Spleen (tissue), 11 donors: ENCODE measurements around the gene HLA-DQB2. TPM values are rescaled to one million over a fixed set of nuclear protein-coding genes. Genes with fewer than 3 reads are reported as not detected.

Experiments used
- DNase-seq: peaks from one replicate; pipeline ENCODE4 v3.0.0-alpha.2; 2020
- H3K27ac ChIP-seq, 8 donors: fragments of 200-600 bp; sonication (generic) in 7 of 8; 1 replicate in 4 of 8; 2 replicates in 4 of 8; pipeline versions ENCODE4 v1.5.0 to v1.8.0; 2016 to 2021; ENCODE audit warnings: inconsistent platforms in 4 of 8, mild to moderate bottlenecking in 4 of 8, moderate library complexity in 1 of 8
- H3K27me3 ChIP-seq, 7 donors: fragments of 200-600 bp; sonication (generic) in 6 of 7; replicated peaks in 1 of 7; 1 replicate in 4 of 7; 2 replicates in 3 of 7; pipeline versions ENCODE4 v1.5.0 to v1.8.0; 2016 to 2021; ENCODE audit warnings: inconsistent platforms in 3 of 7, mild to moderate bottlenecking in 1 of 7
- H3K36me3 ChIP-seq, 6 donors: fragments of 200-600 bp; sonication (generic) in 5 of 6; 1 replicate in 4 of 6; 2 replicates in 2 of 6; pipeline versions ENCODE4 v1.5.0 to v1.8.0; 2016 to 2021; ENCODE audit warnings: inconsistent platforms in 2 of 6
- H3K4me1 ChIP-seq, 6 donors: fragments of 200-600 bp; sonication (generic) in 5 of 6; 1 replicate in 3 of 6; 2 replicates in 3 of 6; pipeline versions ENCODE4 v1.5.0 to v1.8.0; 2016 to 2021; ENCODE audit warnings: inconsistent platforms in 3 of 6
- H3K4me3 ChIP-seq, 8 donors: fragments of 200-600 bp; sonication (generic) in 7 of 8; 1 replicate in 4 of 8; 2 replicates in 4 of 8; pipeline versions ENCODE4 v1.5.0 to v1.8.0; 2016 to 2021; ENCODE audit warnings: inconsistent platforms in 4 of 8, mild to moderate bottlenecking in 4 of 8, moderate library complexity in 2 of 8
- H3K9me3 ChIP-seq, 8 donors: fragments of 200-600 bp; sonication (generic) in 7 of 8; 1 replicate in 4 of 8; 2 replicates in 4 of 8; pipeline versions ENCODE4 v1.5.0 to v1.8.0; 2016 to 2021; ENCODE audit warnings: inconsistent platforms in 4 of 8
- POLR2A ChIP-seq, 3 donors: fragments of 450-650 bp; IDR thresholded peaks; one replicate each; pipeline ENCODE4 v1.5.1; 2017; ENCODE audit warnings: antibody characterized with exemption in 3 of 3, mild to moderate bottlenecking in 1 of 3
- POLR2AphosphoS5 ChIP-seq, 3 donors: sonication (generic); formaldehyde crosslinking; IDR thresholded peaks; one replicate each; pipeline ENCODE4 v1.5.1; 2017; ENCODE audit warnings: antibody characterized with exemption in 3 of 3
- WGBS, 5 donors: extraction: QIAGEN DNeasy Blood & Tissue Kit in 3 of 5; methylation state at CpG; one replicate each; pipeline versions ENCODE4 v1.1.5 to v1.1.7; 2013 to 2018; 5-methylcytosine and 5-hydroxymethylcytosine counted together
- intact Hi-C: fragments of 100-400 bp; cut with DNase I; formaldehyde crosslinking; loops from one replicate; pipeline ENCODE4 v1.15.0; 2023; ENCODE audit warnings: low total_unique reads
- polyA plus RNA-seq, 3 donors: library from polyadenylated mRNA; stranded (reverse); fragments of 200-250 nt; gene quantifications; one replicate each; pipeline ENCODE4 v1.2.1, GENCODE V29; 2013
- total RNA-seq, 7 donors: library from RNA; depleted of rRNA in 3 of 7; stranded (reverse); fragments of >200 nt in 3 of 7; fragmentation: NEBNext Ultra II Directional in 4 of 7; extraction: Animal tissue kit (Norgen Biotek cat#: 25700) in 4 of 7; gene quantifications; one replicate each; pipeline versions ENCODE4 v1.1.0 to v1.2.1, GENCODE V29; 2016 to 2021
- TF ChIP-seq, protein P1 (sequence below), 11 experiments: fragments of 200-600 bp in 7 of 11; fragments of 450-650 bp in 4 of 11; sonication (generic) in 4 of 11; IDR thresholded peaks in 8 of 11; conservative IDR thresholded peaks in 3 of 11; 1 replicate in 7 of 11; 2 replicates in 4 of 11; pipeline versions ENCODE4 v1.4.0 to v1.8.0; 2016 to 2021; ENCODE audit warnings: antibody characterized with exemption in 11 of 11, inconsistent platforms in 4 of 11, mild to moderate bottlenecking in 1 of 11
- donor health status: healthy with polysubstance abuse.
- donor health status: DM: no; HTN: no; CAD: no; lungs with moderate emphysema.
- donor health status: DM: no; HTN: no; CAD: no.
- donor health status: Bipolar disorder and iron deficiency.
- donor health status: healthy.
- donor health status: DM: no; HTN: no; CAD: no.
- donor health status: DM: yes; HTN: yes; CAD: no.

Gene HLA-DQB2
- total and polyA plus RNA-seq, 10 donors = 0.88 to 72.6 (median 5.8) TPM; not detected in 2

DNA sequence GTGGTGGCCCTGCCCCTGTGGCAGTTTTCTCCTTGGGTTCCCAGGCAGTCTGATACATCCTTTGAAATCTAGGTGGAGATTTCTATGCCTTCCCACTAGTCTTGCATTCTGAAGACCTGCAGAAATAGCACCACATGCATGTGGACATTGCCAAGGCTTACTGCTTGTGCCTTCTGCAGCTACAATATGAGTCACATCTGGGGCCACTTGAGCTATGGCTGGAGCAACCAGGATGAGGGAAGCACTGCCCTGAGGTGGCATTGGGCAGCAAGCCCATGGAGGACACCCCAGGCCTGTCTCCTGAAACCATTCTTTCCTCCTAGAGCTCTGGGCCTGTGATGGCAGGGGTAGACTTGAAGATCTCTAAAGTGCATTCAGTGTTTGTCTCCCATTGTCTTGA, 15.7 kb upstream of the HLA-DQB2 start:
- no peaks in the 10 kb centered on the region for H3K36me3 ChIP-seq
- H3K4me3 ChIP-seq = no peak overlapping the region
- TF ChIP-seq POLR2AphosphoS5 (IDR thresholded peaks at IDR 0.05) = no peak
- no peak for DNase-seq
- no peaks in the 10 kb centered on the region for H3K27me3 ChIP-seq
- H3K4me1 ChIP-seq = peaks cover 0 to 4% (median 0%) of the 10 kb centered on the region in 6 donors
- peaks cover 0 to 10% (median 0%) of the 10 kb centered on the region in 8 donors for H3K9me3 ChIP-seq
- H3K27ac ChIP-seq = no peak overlapping the region
- intact Hi-C loops = loop anchor here (10.0 kb wide), 1 partner anchor 64 kb away; no protein-coding TSS in a partner anchor

DNA sequence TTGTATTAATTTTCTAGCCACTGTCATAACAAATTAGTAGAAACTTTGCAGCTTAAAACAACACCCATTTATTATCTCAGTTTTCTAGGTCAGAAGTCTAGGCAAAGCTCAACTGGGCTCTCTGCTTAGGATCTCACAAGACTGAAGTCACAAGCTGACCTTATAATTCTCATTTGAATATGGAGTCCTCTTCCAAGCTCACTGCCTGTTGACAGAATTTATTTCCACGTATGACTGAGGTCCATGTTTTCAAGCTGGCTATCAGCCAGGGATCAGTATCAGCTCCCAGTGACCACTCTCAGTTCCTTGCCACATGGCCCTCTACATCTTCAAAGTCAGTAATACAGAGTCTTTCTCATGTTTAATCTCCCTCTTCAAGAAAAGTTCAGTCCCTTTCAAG, 11.7 kb upstream of the HLA-DQB2 start:
- peaks cover 0 to 16% (median 0%) of the 10 kb centered on the region in 7 donors for H3K27me3 ChIP-seq
- no peaks in the 10 kb centered on the region for H3K36me3 ChIP-seq
- TF ChIP-seq, protein P1, sequence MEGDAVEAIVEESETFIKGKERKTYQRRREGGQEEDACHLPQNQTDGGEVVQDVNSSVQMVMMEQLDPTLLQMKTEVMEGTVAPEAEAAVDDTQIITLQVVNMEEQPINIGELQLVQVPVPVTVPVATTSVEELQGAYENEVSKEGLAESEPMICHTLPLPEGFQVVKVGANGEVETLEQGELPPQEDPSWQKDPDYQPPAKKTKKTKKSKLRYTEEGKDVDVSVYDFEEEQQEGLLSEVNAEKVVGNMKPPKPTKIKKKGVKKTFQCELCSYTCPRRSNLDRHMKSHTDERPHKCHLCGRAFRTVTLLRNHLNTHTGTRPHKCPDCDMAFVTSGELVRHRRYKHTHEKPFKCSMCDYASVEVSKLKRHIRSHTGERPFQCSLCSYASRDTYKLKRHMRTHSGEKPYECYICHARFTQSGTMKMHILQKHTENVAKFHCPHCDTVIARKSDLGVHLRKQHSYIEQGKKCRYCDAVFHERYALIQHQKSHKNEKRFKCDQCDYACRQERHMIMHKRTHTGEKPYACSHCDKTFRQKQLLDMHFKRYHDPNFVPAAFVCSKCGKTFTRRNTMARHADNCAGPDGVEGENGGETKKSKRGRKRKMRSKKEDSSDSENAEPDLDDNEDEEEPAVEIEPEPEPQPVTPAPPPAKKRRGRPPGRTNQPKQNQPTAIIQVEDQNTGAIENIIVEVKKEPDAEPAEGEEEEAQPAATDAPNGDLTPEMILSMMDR (IDR thresholded peaks at IDR 0.05 in 8 of 11, conservative IDR thresholded peaks at IDR 0.05 in 3 of 11) = no peak
- TF ChIP-seq POLR2A (IDR thresholded peaks at IDR 0.05) (no peak), POLR2AphosphoS5 (IDR thresholded peaks at IDR 0.05) (no peak)
- no peaks in the 10 kb centered on the region for H3K4me1 ChIP-seq
- 29 to 74% (median 62%) methylated on average over 1 of the region's 1 CpG for WGBS, 5 donors
- H3K9me3 ChIP-seq = no peaks in the 10 kb centered on the region
- H3K27ac ChIP-seq = no peak overlapping the region
- intact Hi-C loops = loop anchor here (10.0 kb wide), 1 partner anchor 60 kb away; no protein-coding TSS in a partner anchor
- H3K4me3 ChIP-seq = no peak overlapping the region
- no peak for DNase-seq

DNA sequence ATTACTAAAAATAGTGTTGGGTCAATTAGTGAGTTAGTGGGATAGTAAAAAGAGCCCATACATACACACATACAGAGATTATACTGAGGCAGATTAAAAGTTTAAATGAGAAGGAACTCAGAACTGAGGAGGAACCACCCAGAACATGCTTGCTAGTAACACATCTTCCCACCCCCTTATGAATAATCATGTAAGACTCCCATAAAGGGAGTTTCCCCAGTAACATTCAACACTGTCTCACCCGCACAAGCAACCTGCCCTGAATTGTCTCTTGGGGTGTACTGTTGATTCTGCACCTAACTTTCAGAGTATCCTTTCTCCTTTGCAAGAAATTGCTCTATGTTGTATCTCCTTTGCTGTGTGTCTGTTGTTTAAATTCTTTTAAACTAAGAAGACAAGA, 11.1 kb upstream of the HLA-DQB2 start:
- intact Hi-C loops = loop anchor here (10.0 kb wide), 1 partner anchor 60 kb away; no protein-coding TSS in a partner anchor
- no peak for TF ChIP-seq POLR2A (IDR thresholded peaks at IDR 0.05)
- TF ChIP-seq, protein P1 (IDR thresholded peaks at IDR 0.05 in 8 of 11, conservative IDR thresholded peaks at IDR 0.05 in 3 of 11) = no peak
- no peak for TF ChIP-seq POLR2AphosphoS5 (IDR thresholded peaks at IDR 0.05)
- H3K36me3 ChIP-seq = no peaks in the 10 kb centered on the region
- H3K9me3 ChIP-seq = no peaks in the 10 kb centered on the region
- H3K4me3 ChIP-seq = no peak overlapping the region
- DNase-seq = no peak
- H3K4me1 ChIP-seq = no peaks in the 10 kb centered on the region
- H3K27ac ChIP-seq = no peak overlapping the region
- WGBS, 5 donors = 43 to 56% (median 52%) methylated on average over 1 of the region's 1 CpG
- peaks cover 0 to 22% (median 0%) of the 10 kb centered on the region in 7 donors for H3K27me3 ChIP-seq

DNA sequence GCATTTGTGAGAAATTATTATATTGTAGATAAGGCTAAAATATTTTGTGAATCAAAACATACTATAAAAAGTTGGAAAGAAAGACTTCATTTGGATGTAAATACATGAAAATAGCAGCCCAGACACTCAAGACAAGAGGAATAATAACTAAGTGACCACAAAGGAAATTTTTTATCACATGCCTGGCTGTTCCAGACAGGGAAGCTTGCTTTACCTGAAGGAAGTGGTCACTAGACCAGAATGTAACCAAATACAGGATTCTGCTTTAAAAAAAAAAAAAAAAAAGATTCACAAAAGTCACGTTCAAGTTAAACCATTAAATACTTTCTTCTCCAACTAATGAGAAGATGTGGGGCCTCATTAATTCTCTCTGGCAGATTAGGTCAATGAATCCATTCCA, 9.3 kb upstream of the HLA-DQB2 start:
- H3K9me3 ChIP-seq = no peaks in the 10 kb centered on the region
- peaks cover 0 to 33% (median 6%) of the 10 kb centered on the region in 7 donors for H3K27me3 ChIP-seq
- no peak for DNase-seq
- WGBS, 5 donors = 10 to 25% (median 14%) methylated on average over 1 of the region's 1 CpG
- TF ChIP-seq, protein P1 (IDR thresholded peaks at IDR 0.05 in 8 of 11, conservative IDR thresholded peaks at IDR 0.05 in 3 of 11) = no peak
- TF ChIP-seq POLR2AphosphoS5 (IDR thresholded peaks at IDR 0.05) (no peak), POLR2A (IDR thresholded peaks at IDR 0.05) (no peak)
- H3K27ac ChIP-seq = no peak overlapping the region
- H3K36me3 ChIP-seq = no peaks in the 10 kb centered on the region
- intact Hi-C loops = loop anchor here (10.0 kb wide), 1 partner anchor 58 kb away; no protein-coding TSS in a partner anchor
- no peaks in the 10 kb centered on the region for H3K4me1 ChIP-seq
- no peak overlapping the region for H3K4me3 ChIP-seq
